Mononuclear cell (primary cell): ENCODE results near the gene ZSWIM4. TPM values are rescaled to one million over a fixed set of nuclear protein-coding genes. Genes with fewer than 3 reads are reported as not detected.
A peak's percentile ranks its signal among the peaks of the same experiment; 100 is the strongest.

Experiments used
- H3K27me3 ChIP-seq: 2 replicates; pipeline ENCODE4 v1.6.0; 2011; ENCODE audit warnings: low read length, control low read depth; ENCODE audit not compliant: insufficient read depth
- H3K4me1 ChIP-seq: 2 replicates; pipeline ENCODE4 v1.5.1; 2011; ENCODE audit warnings: mild to moderate bottlenecking, low read length, control low read depth; ENCODE audit not compliant: insufficient read depth
- H3K4me3 ChIP-seq: 2 replicates; pipeline ENCODE4 v1.5.1; 2011; ENCODE audit warnings: mild to moderate bottlenecking, low read length, moderate library complexity
- H3K9me3 ChIP-seq: 2 replicates; pipeline ENCODE4 v1.5.1; 2011; ENCODE audit warnings: low read depth, mild to moderate bottlenecking, control low read depth, low read length
- total RNA-seq: library from RNA; depleted of rRNA; stranded (reverse); fragments of >200 nt; gene quantifications from one replicate; pipeline ENCODE4 v1.2.3, GENCODE V29; 2012

ZSWIM4 gene
- total RNA-seq, 1 donor = 1.5 TPM

GRCh38 chr19:13833330-13834243 lies 38.3 kb downstream of the ZSWIM4 start:
- H3K27me3 ChIP-seq = no peaks in the 10 kb centered on the region
- H3K4me3 ChIP-seq = peak overlapping the region; percentile 39
- no peaks in the 10 kb centered on the region for H3K9me3 ChIP-seq
- peaks cover 57% of the 10 kb centered on the region for H3K4me1 ChIP-seq

DNA sequence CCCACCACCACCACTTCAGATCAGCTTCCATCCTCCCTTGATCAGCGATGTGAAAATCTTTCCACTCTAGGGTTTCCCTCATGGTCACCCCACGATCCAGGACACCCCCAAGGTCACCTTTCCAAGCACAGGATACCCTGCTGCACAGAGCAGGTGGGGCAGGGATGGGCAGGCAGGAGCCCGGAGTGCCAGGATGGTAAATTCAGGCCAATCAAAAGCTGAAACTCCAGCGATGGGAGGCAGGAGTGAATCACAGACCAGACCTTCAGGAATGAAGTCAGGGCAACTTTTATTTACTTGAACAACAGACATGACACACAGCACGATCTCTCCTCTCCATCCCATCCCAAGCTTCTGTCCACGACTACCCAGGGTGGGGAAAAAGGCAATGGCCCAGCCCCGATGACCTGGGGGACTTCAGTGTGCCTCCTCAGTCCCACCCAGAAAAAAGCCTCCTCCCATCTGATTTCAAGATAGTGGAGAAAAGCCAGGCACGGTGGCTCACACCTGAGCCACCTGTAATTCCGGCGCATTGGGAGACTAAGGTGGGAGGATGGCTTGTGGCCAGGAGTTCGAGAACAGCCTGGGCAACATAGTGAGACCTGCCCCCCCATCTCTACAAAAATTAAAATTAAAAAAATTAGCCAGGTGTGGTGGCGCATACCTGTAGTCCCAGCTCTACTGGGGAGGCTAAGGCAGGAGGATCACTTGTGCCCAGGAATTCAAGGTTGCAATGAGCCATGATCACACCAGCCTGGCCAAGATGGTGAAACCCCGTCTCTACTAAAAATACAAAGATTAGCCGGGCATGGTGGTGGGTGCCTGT lies 39.2 kb downstream of the ZSWIM4 start:
- Histone ChIP-seq H3K4me3 (no peak overlapping the region), H3K4me1 (peaks cover 66% of the 10 kb centered on the region), H3K9me3 (no peaks in the 10 kb centered on the region)

DNA sequence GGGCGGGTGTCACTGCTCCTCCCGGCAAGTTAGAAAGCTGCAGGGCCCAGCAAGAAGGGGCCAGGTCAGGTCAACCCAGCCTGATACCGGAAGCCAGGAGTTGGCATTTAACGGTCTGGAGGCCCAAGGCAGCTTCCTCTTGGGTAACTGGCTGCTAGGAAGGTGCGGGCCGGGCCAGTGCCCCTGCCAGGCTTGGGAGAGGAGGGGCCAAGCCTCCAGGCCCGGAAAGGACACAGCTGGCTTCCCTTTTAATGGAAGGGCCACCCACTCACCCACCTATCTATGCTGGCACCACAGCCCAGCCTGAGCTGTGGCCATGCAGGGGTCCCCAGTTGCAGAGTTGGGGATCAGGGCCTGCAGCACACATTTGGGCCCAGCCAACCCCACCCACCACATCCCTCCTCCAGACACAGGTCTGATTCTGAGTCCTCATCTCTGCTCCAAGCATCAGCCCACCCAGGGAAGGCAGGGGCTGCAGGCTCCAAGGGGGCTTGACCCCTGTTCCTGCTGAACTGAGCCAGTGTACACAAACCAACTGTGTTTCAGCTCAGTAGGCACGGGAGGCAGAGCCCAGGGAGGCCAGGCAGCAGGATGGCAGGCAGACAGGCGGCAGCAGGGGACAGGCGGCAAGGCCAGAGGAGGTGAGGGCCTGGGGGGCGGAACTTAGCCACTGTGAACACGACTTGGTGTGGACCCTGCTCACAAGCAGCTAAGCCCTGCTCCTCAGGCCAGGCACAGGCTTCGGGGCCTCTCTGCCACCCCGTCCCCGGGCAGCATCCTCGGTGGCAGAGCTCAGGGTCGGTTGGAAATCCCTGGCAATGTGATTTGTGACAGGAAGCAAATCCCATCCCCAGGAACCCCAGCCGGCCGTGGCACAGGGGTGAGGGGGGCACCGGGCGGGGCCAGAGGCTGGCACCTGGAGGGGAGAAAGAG lies 40.8 kb downstream of the ZSWIM4 start:
- peaks cover 82% of the 10 kb centered on the region for H3K4me1 ChIP-seq
- H3K4me3 ChIP-seq = peak overlapping the region; percentile 6
- H3K9me3 ChIP-seq = no peaks in the 10 kb centered on the region
- H3K27me3 ChIP-seq = no peaks in the 10 kb centered on the region

More for the DNA sequence above, 39.2 kb downstream of the ZSWIM4 start:
- no peaks in the 10 kb centered on the region for H3K27me3 ChIP-seq

DNA sequence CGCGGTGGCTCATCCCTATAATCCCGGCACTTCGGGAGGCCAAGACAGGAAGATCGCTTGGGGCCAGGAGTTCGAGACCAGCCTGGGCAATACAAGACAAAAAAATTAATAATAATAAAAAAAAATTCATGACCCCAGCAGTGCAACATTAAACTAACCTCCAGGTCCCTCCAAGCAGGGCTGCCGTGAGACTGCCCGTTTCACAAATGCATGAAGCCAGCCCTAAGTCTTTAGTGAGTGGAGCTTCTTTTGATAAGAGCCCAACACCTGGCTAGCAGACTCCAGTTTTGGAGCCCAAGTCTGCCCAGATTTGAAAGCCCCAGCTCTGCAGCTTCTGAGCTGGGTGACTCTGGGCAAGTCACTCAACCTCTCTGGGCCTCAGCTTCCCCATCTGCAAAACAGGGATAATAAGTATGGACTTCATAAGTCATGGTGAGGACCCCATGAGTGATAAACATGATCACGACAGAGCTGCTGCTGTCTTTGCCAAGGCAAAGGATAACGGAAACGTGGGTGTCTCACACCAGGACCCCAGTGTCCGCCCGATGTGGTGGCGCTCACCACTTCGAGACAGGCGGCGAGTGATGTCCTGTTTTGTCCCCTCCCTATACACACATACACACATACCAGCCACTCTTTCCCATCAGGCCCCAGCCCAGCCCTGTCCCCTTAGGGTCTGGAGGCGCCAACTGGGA lies 43.3 kb downstream of the ZSWIM4 start:
- Histone ChIP-seq H3K4me3 (peak overlapping the region; percentile 73), H3K4me1 (peaks cover 89% of the 10 kb centered on the region), H3K27me3 (no peaks in the 10 kb centered on the region), H3K9me3 (no peaks in the 10 kb centered on the region)

GRCh38 chr19:13839130-13839937 lies 44.1 kb downstream of the ZSWIM4 start:
- Histone ChIP-seq H3K4me3 (peak overlapping the region; percentile 73), H3K4me1 (peaks cover 90% of the 10 kb centered on the region), H3K27me3 (no peaks in the 10 kb centered on the region), H3K9me3 (no peaks in the 10 kb centered on the region)

GRCh38 chr19:13839938-13840304 lies 44.7 kb downstream of the ZSWIM4 start:
- Histone ChIP-seq H3K9me3 (no peaks in the 10 kb centered on the region), H3K4me1 (peaks cover 90% of the 10 kb centered on the region), H3K4me3 (peak overlapping the region; percentile 73), H3K27me3 (no peaks in the 10 kb centered on the region)

DNA sequence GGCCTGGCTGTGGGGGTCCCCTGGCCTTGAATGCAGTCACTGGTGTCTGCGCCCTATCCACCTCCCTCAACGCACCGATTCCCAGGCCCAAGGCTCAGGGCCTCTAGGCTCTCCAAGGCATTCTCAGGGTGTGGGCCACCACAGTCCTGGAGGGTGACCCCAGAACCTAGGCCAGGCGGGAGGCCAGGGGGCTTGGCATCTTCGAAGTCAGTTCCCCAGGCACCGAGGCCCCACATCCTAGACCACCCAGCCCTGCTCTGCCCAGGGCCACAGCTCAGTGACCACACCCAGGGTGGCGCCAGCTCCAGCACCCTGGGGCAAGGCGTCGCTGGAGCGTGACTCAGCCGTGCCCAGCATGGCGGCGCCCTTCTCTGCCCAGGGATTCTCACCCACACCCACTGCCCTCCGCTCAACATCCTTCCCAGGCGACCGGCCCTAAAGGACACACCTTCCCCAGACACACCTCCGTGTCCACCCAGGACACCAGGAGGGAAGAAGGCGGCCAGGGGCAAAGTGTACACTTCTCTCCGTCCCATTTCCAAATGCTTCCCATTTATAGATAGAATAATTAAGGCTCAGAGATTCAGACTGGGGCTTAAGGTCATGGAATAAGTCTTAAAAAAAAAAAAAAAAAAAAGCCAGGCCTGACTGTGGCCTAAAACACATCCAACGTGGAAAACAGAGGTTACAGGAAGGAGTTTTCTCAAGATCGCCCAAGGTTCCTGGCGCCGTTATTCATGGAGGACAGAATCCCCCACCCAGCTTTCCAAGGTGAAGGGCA lies 45.3 kb downstream of the ZSWIM4 start:
- H3K4me3 ChIP-seq = peak overlapping the region; percentile 73
- H3K27me3 ChIP-seq = no peaks in the 10 kb centered on the region
- no peaks in the 10 kb centered on the region for H3K9me3 ChIP-seq
- peaks cover 89% of the 10 kb centered on the region for H3K4me1 ChIP-seq

- Histone ChIP-seq H3K4me3 (peak overlapping the region; percentile 73), H3K9me3 (no peaks in the 10 kb centered on the region), H3K4me1 (peaks cover 88% of the 10 kb centered on the region), H3K27me3 (no peaks in the 10 kb centered on the region)
Measured at GRCh38 chr19:13841086-13841961, 46.1 kb downstream of the ZSWIM4 start.

- peak overlapping the region; percentile 73 for H3K4me3 ChIP-seq
- peaks cover 88% of the 10 kb centered on the region for H3K4me1 ChIP-seq
- H3K9me3 ChIP-seq = no peaks in the 10 kb centered on the region
- H3K27me3 ChIP-seq = no peaks in the 10 kb centered on the region
Measured at GRCh38 chr19:13841962-13842290, 46.7 kb downstream of the ZSWIM4 start.

DNA sequence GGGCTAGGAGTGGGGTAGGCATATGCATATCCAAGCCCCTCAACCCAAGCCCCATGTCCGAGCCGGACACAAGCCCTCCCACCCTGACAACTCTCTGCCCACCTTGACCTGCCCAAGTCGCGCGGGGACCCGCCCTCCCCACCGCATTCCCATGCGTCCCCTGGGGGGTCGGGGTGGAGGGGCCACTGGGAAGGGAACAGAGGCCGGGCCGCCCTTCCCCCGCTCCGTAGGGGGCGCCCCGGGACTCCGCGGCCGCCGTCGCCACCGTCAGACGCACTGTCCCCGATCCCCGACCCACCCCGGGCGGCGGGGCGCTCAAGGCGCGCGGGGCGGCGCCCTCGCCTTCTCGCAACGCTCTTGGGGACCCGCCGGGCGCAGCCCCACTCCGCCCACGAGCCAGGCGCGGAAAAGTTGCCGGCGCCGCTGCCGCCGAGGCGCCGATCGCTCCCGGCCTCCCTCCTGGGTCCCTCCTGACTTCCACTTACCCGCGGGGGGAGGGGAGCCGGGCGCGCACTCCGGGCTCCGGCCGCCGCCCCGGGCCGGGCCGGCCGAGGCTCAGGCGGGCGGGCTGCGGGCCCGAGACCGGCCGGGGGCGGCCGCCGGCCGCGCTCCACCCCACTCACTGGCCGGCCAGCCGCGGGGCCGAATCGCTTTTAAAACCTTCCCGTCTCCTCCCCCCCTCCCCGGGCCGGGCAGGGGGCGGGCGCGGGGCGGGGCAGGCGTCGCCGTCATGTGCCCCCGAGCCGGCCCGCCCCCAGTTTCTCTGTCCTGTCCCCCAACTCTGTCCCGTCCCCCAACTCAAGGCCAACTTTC lies 47.3 kb downstream of the ZSWIM4 start:
- Histone ChIP-seq H3K4me1 (peaks cover 88% of the 10 kb centered on the region), H3K4me3 (peak overlapping the region; percentile 73), H3K27me3 (no peaks in the 10 kb centered on the region), H3K9me3 (no peaks in the 10 kb centered on the region)

DNA sequence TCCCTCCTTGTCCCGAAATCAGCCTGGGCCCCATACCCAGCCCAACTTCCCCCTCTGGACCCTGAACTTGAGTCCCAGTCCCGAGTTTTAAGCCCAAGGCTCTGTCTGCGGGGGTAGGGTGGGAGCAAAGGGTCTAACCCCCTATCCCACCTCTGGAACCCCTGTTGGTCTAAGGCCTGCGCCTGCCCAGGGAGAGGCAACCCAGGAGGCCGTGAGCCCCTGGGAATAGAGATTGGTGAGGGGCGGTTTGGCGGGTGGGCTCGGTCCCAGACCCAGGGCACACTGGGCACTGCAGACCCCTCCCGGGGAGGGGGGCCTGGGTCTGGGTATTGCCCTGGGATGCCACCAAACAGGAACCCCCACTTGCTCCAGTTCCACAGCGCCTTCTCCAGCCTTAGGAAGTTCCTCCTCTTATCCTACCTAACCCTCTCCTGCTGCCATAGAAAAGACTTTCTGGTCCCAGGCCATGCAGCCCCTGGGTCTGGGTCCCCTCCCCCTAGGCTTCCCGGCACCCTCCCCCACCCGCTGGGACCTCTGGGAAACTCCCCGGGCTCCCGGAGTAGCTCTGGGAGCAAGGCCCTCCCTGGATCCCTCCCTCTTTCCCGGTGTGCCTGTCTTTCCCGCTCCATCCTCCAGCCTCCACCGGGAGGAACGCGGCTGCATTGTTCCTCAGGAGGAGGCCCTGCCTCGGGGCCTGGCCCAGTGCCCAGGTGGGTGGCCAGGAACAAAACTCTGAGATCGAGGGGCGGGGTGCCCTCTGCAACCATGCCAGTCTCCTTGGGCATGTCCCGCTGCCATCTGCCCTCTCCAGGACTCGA lies 48.1 kb downstream of the ZSWIM4 start:
- Histone ChIP-seq H3K4me1 (peaks cover 88% of the 10 kb centered on the region), H3K9me3 (no peaks in the 10 kb centered on the region), H3K27me3 (no peaks in the 10 kb centered on the region), H3K4me3 (peak overlapping the region; percentile 73)
